ENCODE measurements around the gene ERVK3-1.
A peak's percentile ranks its signal among the peaks of the same experiment; 100 is the strongest.
"Not testable (repeated sequence)": the region's sequence is repeated elsewhere in the genome, so short reads cannot be mapped to it uniquely, and the experiment has no call there.

Gene ERVK3-1

GRCh38 chr19:58305932-58306323, 751 bp downstream of the ERVK3-1 start:
- no peak for DNase-seq

- DNase-seq, result no peak
These were observed 2.6 kb downstream of the ERVK3-1 start for GRCh38 chr19:58307736-58308135.

- DNase-seq, result not testable (repeated sequence)
These were observed 5.5 kb downstream of the ERVK3-1 start for GRCh38 chr19:58310685-58311084.

GRCh38 chr19:58311345-58311865, 6.2 kb downstream of the ERVK3-1 start:
- no peak for DNase-seq

- no peak for DNase-seq
These were observed 10.4 kb downstream of the ERVK3-1 start for GRCh38 chr19:58315580-58315979.

- DNase-seq, result no peak
These were observed 12.4 kb downstream of the ERVK3-1 start for GRCh38 chr19:58317476-58318072.

- DNase-seq, result no peak
These were observed 13.1 kb downstream of the ERVK3-1 start for GRCh38 chr19:58318297-58318696.

GRCh38 chr19:58319241-58319640, 14.1 kb downstream of the ERVK3-1 start:
- DNase-seq, result no peak

- DNase-seq, result no peak
These were observed 20.3 kb downstream of the ERVK3-1 start for GRCh38 chr19:58325311-58326022.

- no peak for DNase-seq
These were observed 21.3 kb downstream of the ERVK3-1 start for GRCh38 chr19:58326501-58326913.

- DNase-seq, result peak; percentile 90
These were observed 21.9 kb downstream of the ERVK3-1 start, which contains the start of gene ZSCAN22 for GRCh38 chr19:58326914-58327726. Gene ZSCAN22, plus strand, starts transcription at chr19:58326994. Its CDS starts 7,809 bp downstream, at chr19:58334803.

- DNase-seq, result no peak
These were observed 23.8 kb downstream of the ERVK3-1 start for GRCh38 chr19:58328999-58329398.

- DNase-seq, result no peak
These were observed 25.3 kb downstream of the ERVK3-1 start for GRCh38 chr19:58330458-58330857.

- no peak for DNase-seq
These were observed 27.5 kb downstream of the ERVK3-1 start for GRCh38 chr19:58332697-58333096.

- DNase-seq, result no peak
These were observed 29.6 kb downstream of the ERVK3-1 start for GRCh38 chr19:58334691-58335249.

- DNase-seq, result no peak
These were observed 30.5 kb downstream of the ERVK3-1 start for GRCh38 chr19:58335630-58336029.

- no peak for DNase-seq
These were observed 31.0 kb downstream of the ERVK3-1 start for GRCh38 chr19:58336216-58336615.

GRCh38 chr19:58336820-58337219, 31.6 kb downstream of the ERVK3-1 start:
- DNase-seq, result no peak

- DNase-seq, result no peak
These were observed 33.2 kb downstream of the ERVK3-1 start for GRCh38 chr19:58338336-58338735.

- DNase-seq, result no peak
These were observed 33.8 kb downstream of the ERVK3-1 start for GRCh38 chr19:58338825-58339558.

GRCh38 chr19:58345558-58345957, 40.4 kb downstream of the ERVK3-1 start:
- no peak for DNase-seq

Data from NCI-H510A (cell line).